ENCODE results near the gene GLIPR1.

The GLIPR1 gene

GRCh38 chr12:75525263-75525662 is 44.7 kb downstream of the GLIPR1 start:
- no peak for DNase-seq

DNA sequence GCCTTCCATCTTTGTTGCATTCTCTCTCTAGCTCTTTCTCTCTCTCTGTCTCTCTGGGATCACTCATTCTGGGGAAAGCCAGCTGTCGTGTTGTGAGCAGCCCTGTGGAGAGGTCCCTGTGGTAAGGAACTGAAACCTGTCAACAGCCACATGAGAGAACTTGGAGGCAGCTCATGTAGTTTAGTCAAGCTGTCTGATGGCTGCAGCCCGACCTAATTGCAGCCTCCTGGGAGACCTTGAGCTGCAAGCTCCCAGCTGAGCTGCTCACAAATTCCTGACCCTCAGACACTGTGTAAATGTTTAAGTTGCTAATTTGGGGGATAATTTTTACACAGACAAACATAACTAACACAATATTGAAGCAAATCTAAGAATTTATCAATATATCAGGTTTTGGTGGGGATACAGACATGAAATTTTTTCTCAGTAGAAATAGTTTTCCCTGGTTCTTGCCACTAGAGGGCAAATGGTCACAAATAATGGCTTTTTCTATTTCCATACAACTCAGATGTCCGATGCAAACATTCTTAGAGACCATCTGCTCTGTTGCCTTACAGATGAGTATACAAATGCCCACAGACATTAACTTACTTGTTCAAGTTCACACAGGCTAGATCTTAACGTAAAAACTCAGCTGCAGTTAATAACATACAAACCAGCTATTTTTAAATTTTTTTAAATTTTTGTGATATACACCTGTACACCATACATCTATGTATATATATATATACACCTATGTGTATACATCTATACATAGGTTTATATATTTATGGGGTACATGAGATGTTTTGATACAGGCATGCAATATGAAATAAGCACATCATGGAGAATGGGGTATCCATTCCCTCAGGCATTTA is 46.3 kb downstream of the GLIPR1 start:
- DNase-seq: no peak

GRCh38 chr12:75528272-75528671 is 47.7 kb downstream of the GLIPR1 start:
- DNase-seq: no peak

GRCh38 chr12:75528692-75529091 is 48.1 kb downstream of the GLIPR1 start:
- DNase-seq: no peak

- no peak for DNase-seq
Measured at GRCh38 chr12:75529316-75529715, 48.8 kb downstream of the GLIPR1 start.

- DNase-seq: no peak
Measured at GRCh38 chr12:75529826-75530225, 49.3 kb downstream of the GLIPR1 start.

GRCh38 chr12:75533239-75533638 is 52.7 kb downstream of the GLIPR1 start:
- no peak for DNase-seq

DNA sequence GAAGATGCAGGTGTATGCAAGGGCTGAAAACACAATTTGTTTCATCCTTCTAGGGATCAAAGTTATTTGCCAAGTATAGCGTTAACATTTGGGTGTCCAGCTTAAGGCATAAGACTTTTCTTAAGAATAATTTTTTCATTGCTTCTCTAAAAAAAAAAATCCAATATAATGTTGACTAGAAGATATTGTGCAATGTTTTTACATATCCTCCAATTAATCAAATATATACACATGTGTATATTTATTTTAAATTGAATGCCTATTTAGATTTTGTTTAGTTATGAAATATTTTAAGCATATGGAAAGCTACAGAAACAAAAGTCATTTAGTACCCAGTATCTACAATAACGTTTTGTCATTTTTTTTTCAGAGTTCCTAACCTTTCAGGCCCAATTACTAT is 59.3 kb downstream of the GLIPR1 start:
- no peak for DNase-seq

- DNase-seq: no peak
Measured at GRCh38 chr12:75542942-75543341, 62.4 kb downstream of the GLIPR1 start.

DNA sequence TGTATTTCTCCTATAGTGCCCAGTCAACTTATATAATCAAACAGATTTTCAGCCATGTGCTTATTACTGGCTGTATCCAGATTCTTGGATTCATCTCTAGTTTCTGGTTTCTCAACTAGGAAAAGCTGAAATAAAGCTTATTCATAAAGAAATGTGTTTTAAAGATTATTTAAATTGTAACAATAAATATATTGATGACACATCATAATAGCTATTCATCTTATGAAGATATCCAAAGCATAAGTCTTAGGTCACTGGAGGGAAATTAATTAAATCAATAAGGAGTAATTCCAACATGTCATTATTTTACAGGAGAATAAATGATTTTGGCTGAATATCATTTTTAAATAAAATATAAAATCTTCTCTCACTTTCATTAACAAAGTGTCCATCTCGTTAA is 63.0 kb downstream of the GLIPR1 start:
- no peak for DNase-seq

DNA sequence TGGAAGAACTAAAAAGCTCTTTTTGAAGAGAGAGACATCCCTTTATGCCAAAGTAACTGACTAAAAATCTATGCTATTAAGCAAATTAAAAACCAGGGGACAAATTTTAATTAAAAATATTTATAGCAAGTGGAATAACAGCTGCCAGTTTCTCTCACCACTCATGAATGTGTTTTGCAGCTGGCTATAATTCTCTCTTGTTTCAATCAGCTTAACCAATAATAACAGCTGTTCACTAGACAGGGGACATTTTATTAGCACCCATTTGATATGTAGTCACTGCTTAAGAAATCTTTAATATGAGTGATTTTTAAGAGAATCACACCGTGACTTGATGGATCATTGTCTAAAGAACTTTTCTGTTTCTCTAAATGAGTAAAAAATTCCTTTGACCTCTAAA is 65.1 kb downstream of the GLIPR1 start:
- DNase-seq: no peak

- no peak for DNase-seq
Measured at GRCh38 chr12:75548879-75549278, 68.3 kb downstream of the GLIPR1 start.

GRCh38 chr12:75549989-75550388 is 69.4 kb downstream of the GLIPR1 start:
- no peak for DNase-seq

- DNase-seq: no peak
Measured at GRCh38 chr12:75550401-75551240, 70.1 kb downstream of the GLIPR1 start.

DNA sequence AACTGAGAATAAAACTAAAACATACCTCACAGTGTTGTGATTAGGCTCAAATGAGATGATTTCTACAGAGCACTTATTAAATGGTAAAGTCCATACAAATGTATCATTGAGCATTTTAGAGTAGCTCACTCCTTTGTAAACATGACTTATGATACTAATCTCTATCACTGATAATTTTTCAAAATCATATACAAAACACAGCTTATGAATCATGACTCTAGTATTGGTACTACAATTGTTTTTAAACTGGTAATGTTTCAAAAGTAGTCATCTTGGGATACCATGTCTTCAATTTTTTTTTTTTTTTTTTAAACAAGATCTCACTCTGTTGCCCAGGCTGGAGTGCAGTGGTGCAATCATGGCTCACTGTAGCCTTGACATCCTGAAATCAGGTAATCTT is 70.9 kb downstream of the GLIPR1 start:
- no peak for DNase-seq

GRCh38 chr12:75553398-75553797 is 72.8 kb downstream of the GLIPR1 start:
- no peak for DNase-seq

Data from activated CD8-positive, alpha-beta memory T cell treated with anti-CD3 and anti-CD28 coated beads for 24 hours (primary cell).